ENCODE results near the gene ASPG. TPM values are rescaled to one million over a fixed set of nuclear protein-coding genes. Genes with fewer than 3 reads are reported as not detected.

The ASPG gene
- total RNA-seq, 2 experiments from 2014 or later: not detected

- H3K27me3 Mint-ChIP-seq (ENCODE audit: low read depth): no peaks in the 10 kb centered on the region
- H3K4me1 Mint-ChIP-seq (ENCODE audit: low read depth): peaks cover 4% of the 10 kb centered on the region
- H3K4me3 Mint-ChIP-seq: no peak overlapping the region
- POLR2A ChIA-PET: no interaction called here
- ATAC-seq (no peak), DNase-seq (no peak)
- no peaks in the 10 kb centered on the region for H3K9me3 Mint-ChIP-seq (ENCODE audit: insufficient read depth)
- H3K27ac Mint-ChIP-seq: no peak overlapping the region
- H3K36me3 Mint-ChIP-seq (ENCODE audit: low read depth): no peaks in the 10 kb centered on the region
- CTCF ChIA-PET: interaction anchor here (0.6 to 1.1 kb wide), 3 partner anchors 19 to 467 kb away, joined by 3 read pairs; no protein-coding TSS in a partner anchor
Observed at GRCh38 chr14:104096751-104097700, 11.5 kb downstream of the ASPG start.

- ChIA-PET CTCF (no interaction called here), POLR2A (no interaction called here)
Observed at GRCh38 chr14:104098272-104099095, 13.0 kb downstream of the ASPG start.

GRCh38 chr14:104099096-104100041 lies 13.9 kb downstream of the ASPG start:
- H3K4me1 Mint-ChIP-seq (ENCODE audit: low read depth): peaks cover 3% of the 10 kb centered on the region
- H3K4me3 Mint-ChIP-seq: no peak overlapping the region
- CTCF ChIA-PET: no interaction called here
- POLR2A ChIA-PET: no interaction called here
- ATAC-seq: no peak
- no peak overlapping the region for H3K27ac Mint-ChIP-seq
- no peaks in the 10 kb centered on the region for H3K36me3 Mint-ChIP-seq (ENCODE audit: low read depth)
- no peak for DNase-seq
- H3K27me3 Mint-ChIP-seq (ENCODE audit: low read depth): no peaks in the 10 kb centered on the region
- H3K9me3 Mint-ChIP-seq (ENCODE audit: insufficient read depth): no peaks in the 10 kb centered on the region

More at GRCh38 chr14:104098272-104099095, 13.0 kb downstream of the ASPG start:
- Mint-ChIP-seq H3K27me3 (ENCODE audit: low read depth) (no peaks in the 10 kb centered on the region), H3K27ac (no peak overlapping the region), H3K4me3 (no peak overlapping the region), H3K36me3 (ENCODE audit: low read depth) (no peaks in the 10 kb centered on the region), H3K4me1 (ENCODE audit: low read depth) (peaks cover 4% of the 10 kb centered on the region), H3K9me3 (ENCODE audit: insufficient read depth) (no peaks in the 10 kb centered on the region)
- ATAC-seq (no peak), DNase-seq (no peak)

GRCh38 chr14:104100171-104101085 lies 14.9 kb downstream of the ASPG start:
- H3K27me3 Mint-ChIP-seq (ENCODE audit: low read depth): no peaks in the 10 kb centered on the region
- H3K4me3 Mint-ChIP-seq: no peak overlapping the region
- ChIA-PET POLR2A (no interaction called here), CTCF (no interaction called here)
- H3K9me3 Mint-ChIP-seq (ENCODE audit: insufficient read depth): no peaks in the 10 kb centered on the region
- no peaks in the 10 kb centered on the region for H3K36me3 Mint-ChIP-seq (ENCODE audit: low read depth)
- no peaks in the 10 kb centered on the region for H3K4me1 Mint-ChIP-seq (ENCODE audit: low read depth)
- DNase-seq: no peak
- H3K27ac Mint-ChIP-seq: no peak overlapping the region
- ATAC-seq: no peak

- Mint-ChIP-seq H3K4me1 (ENCODE audit: low read depth) (no peaks in the 10 kb centered on the region), H3K27me3 (ENCODE audit: low read depth) (no peaks in the 10 kb centered on the region), H3K36me3 (ENCODE audit: low read depth) (no peaks in the 10 kb centered on the region), H3K9me3 (ENCODE audit: insufficient read depth) (no peaks in the 10 kb centered on the region), H3K4me3 (no peak overlapping the region), H3K27ac (no peak overlapping the region)
- ChIA-PET POLR2A (no interaction called here), CTCF (no interaction called here)
- no peak for ATAC-seq
- no peak for DNase-seq
Observed at GRCh38 chr14:104101086-104101621, 15.7 kb downstream of the ASPG start.

- Mint-ChIP-seq H3K4me3 (no peak overlapping the region), H3K27me3 (ENCODE audit: low read depth) (no peaks in the 10 kb centered on the region), H3K27ac (no peak overlapping the region), H3K4me1 (ENCODE audit: low read depth) (no peaks in the 10 kb centered on the region), H3K36me3 (ENCODE audit: low read depth) (no peaks in the 10 kb centered on the region), H3K9me3 (ENCODE audit: insufficient read depth) (no peaks in the 10 kb centered on the region)
- POLR2A ChIA-PET: no interaction called here
- CTCF ChIA-PET: no interaction called here
- ATAC-seq (no peak), DNase-seq (no peak)
Observed at GRCh38 chr14:104101651-104102281, 16.3 kb downstream of the ASPG start.

- DNase-seq (no peak), ATAC-seq (no peak)
- POLR2A ChIA-PET: no interaction called here
- Mint-ChIP-seq H3K9me3 (ENCODE audit: insufficient read depth) (no peaks in the 10 kb centered on the region), H3K27ac (no peak overlapping the region), H3K36me3 (ENCODE audit: low read depth) (no peaks in the 10 kb centered on the region), H3K4me3 (no peak overlapping the region), H3K4me1 (ENCODE audit: low read depth) (no peaks in the 10 kb centered on the region), H3K27me3 (ENCODE audit: low read depth) (no peaks in the 10 kb centered on the region)
- CTCF ChIA-PET: no interaction called here
Observed at GRCh38 chr14:104102282-104102914, 16.9 kb downstream of the ASPG start.

GRCh38 chr14:104103061-104103445 lies 17.6 kb downstream of the ASPG start:
- H3K4me3 Mint-ChIP-seq: no peak overlapping the region

GRCh38 chr14:104103446-104104075 lies 18.1 kb downstream of the ASPG start:
- no peak for DNase-seq
- ATAC-seq: no peak
- Mint-ChIP-seq H3K36me3 (ENCODE audit: low read depth) (no peaks in the 10 kb centered on the region), H3K4me3 (no peak overlapping the region), H3K27ac (no peak overlapping the region), H3K27me3 (ENCODE audit: low read depth) (no peaks in the 10 kb centered on the region), H3K4me1 (ENCODE audit: low read depth) (no peaks in the 10 kb centered on the region), H3K9me3 (ENCODE audit: insufficient read depth) (no peaks in the 10 kb centered on the region)
- ChIA-PET CTCF (no interaction called here), POLR2A (no interaction called here)

More at GRCh38 chr14:104103061-104103445, 17.6 kb downstream of the ASPG start:
- no peak for DNase-seq
- H3K9me3 Mint-ChIP-seq (ENCODE audit: insufficient read depth): no peaks in the 10 kb centered on the region
- H3K27me3 Mint-ChIP-seq (ENCODE audit: low read depth): no peaks in the 10 kb centered on the region
- H3K27ac Mint-ChIP-seq: no peak overlapping the region
- ChIA-PET POLR2A (no interaction called here), CTCF (no interaction called here)
- no peak for ATAC-seq
- H3K36me3 Mint-ChIP-seq (ENCODE audit: low read depth): no peaks in the 10 kb centered on the region
- H3K4me1 Mint-ChIP-seq (ENCODE audit: low read depth): no peaks in the 10 kb centered on the region

Measured in activated CD8-positive, alpha-beta T cell treated with anti-CD3 and anti-CD28 coated beads, Interleukin-2, amount 10 ng/mL, durations not matched to agents 7 days and 5 days (primary cell).